H1 (cell line): Measurements from ENCODE around the gene OR52N5. TPM values are rescaled to one million over a fixed set of nuclear protein-coding genes. Genes with fewer than 3 reads are reported as not detected.

ENCODE experiments used
- ASH2L ChIP-seq: fragments of 200-600, 300-600 bp; sonication (generic); IDR thresholded peaks from one replicate; pipeline ENCODE4 v1.7.1; 2017; ENCODE audit warnings: low read length
- ATF2 ChIP-seq: IDR thresholded peaks from 2 replicates; pipeline ENCODE4 v1.6.1; 2012; ENCODE audit warnings: low read length, inconsistent platforms
- CBX5 ChIP-seq: fragments of 300-800, 300-1000 bp; sonication (generic); IDR thresholded peaks from 2 replicates; pipeline ENCODE4 v1.7.1; 2016; ENCODE audit warnings: antibody characterized with exemption, low read length, low read depth
- CHD7 ChIP-seq: fragments of 300-600 bp; sonication (generic); IDR thresholded peaks from 2 replicates; pipeline ENCODE4 v1.7.1; 2012; ENCODE audit warnings: low read length, moderate library complexity, mild to moderate bottlenecking, inconsistent platforms; ENCODE audit not compliant: insufficient replicate concordance
- CREB1 ChIP-seq: IDR thresholded peaks from 2 replicates; pipeline ENCODE4 v1.6.1; 2012; ENCODE audit warnings: inconsistent platforms
- JUN ChIP-seq: IDR thresholded peaks from 2 replicates; pipeline ENCODE4 v1.6.1; 2011; ENCODE audit warnings: low read depth, mild to moderate bottlenecking, improper control_type of control experiment, low read length
- MAFK ChIP-seq: IDR thresholded peaks from 2 replicates; pipeline ENCODE4 v1.6.1; 2012; ENCODE audit warnings: low read depth, mild to moderate bottlenecking, improper control_type of control experiment, low read length
- SP4 ChIP-seq: IDR thresholded peaks from 2 replicates; pipeline ENCODE4 v1.6.1; 2012; ENCODE audit warnings: low read length, inconsistent platforms
- SUZ12 ChIP-seq: fragments of 200-600 bp; sonication (generic); IDR thresholded peaks from 2 replicates; pipeline ENCODE4 v1.6.1; 2012; ENCODE audit warnings: mild to moderate bottlenecking, inconsistent platforms, low read length, moderate library complexity, mixed read lengths
- USF2 ChIP-seq: IDR thresholded peaks from 2 replicates; pipeline ENCODE4 v1.6.1; 2011; ENCODE audit warnings: low read length, improper control_type of control experiment
- polyA plus RNA-seq, 7 experiments: library from polyadenylated mRNA; depleted of rRNA in 3 of 7; stranded (reverse) in 5 of 7; unstranded in 2 of 7; fragments of >200 nt in 5 of 7; fragments of 200-250 nt in 2 of 7; gene quantifications; 1 replicate in 5 of 7; 2 replicates in 1 of 7; 4 replicates in 1 of 7; pipeline versions ENCODE4 v1.2.1 to v1.2.3, GENCODE V29; 2011 to 2013; ENCODE audit warnings: missing spikeins in 2 of 7, mixed read lengths in 2 of 7
- total RNA-seq: library from RNA; stranded (reverse); fragmentation: NEBNext Ultra II Directional; extraction: Animal tissue kit (Norgen Biotek cat#: 25700); gene quantifications from 2 replicates; pipeline ENCODE4 v1.2.1, GENCODE V29; 2021

Gene OR52N5
- total and polyA plus RNA-seq, 2 of the 8 experiments (the other 6 are each of a cell fraction or from before 2014, with no cell fraction given) = 0.12 TPM; not detected in 1

GRCh38 chr11:5736396-5736795 lies 46.8 kb downstream of the OR52N5 start, which contains the start of gene OR56B1 (continued):
- TF ChIP-seq CHD7 (no peak), SP4 (no peak), ASH2L (no peak), CBX5 (no peak), JUN (no peak), SUZ12 (no peak), USF2 (no peak), CREB1 (no peak), MAFK (no peak), ATF2 (no peak)
